SK-N-DZ (cell line): ENCODE results near the gene ACKR1.

Experiments
- DNase-seq: peaks from one replicate; pipeline ENCODE4 v3.0.0-alpha.2; 2015; ENCODE audit warnings: low spot score
- small RNA-seq, 2 experiments: library from RNA; depleted of rRNA; stranded (forward); fragments of <200 nt; gene quantifications; one replicate each; pipeline ENCODE3, GENCODE V24; 2014

The ACKR1 gene

DNA sequence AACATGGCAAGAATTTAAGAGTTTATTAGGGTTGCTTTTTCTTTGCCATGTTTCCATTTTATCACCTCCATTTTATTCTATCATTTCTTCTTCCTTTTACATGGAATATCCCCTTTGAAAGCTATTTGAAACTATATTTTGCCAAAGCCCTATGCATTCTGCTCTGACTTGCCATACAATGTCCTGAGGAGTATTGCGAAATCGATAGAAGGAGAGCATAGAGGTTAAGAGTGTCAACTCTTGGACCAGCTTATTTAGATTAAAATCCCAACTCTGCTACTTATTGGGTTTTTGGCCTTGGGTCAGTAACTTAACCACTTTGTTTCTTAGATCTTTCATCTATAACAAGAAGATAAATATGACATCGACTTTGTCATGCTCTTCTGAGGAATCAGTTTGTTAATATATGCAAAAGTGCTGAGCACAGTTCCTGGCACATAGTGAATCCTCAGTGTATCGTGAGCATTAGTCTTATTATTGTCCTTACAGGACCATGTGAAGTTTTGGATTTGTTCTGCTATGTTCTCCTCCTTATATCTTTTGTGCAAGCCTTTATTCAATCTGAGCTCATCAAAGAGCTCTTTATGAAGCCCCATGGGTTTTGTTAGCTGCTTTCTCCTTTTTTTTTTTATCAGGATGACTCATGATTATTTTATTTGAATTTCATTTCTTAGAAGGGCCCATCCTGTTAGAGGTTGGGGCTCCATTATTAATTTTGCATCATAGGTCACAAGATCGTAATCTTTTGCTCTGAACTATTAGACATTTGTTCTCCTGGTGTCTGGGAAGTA, 17.6 kb downstream of the ACKR1 start:
- no peak for DNase-seq

DNA sequence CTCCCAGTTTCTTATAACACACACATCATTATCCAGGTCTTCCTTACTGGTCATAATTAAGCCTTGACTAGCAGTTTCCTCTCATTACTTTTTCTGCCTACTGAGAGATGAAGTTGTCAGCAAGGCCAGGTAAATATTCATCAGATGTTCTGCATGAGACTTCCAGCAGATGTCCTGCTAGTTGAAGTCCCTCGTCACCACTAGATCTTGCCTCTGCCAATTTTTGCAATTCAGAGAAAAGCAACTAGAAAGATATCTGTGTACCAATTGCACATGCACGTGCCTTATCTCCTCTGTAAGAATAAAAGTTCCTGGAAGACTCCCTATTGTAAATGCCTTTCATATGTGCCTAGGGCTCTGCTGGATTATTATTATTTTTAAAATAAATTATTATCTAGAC, 18.3 kb downstream of the ACKR1 start:
- DNase-seq = no peak

DNA sequence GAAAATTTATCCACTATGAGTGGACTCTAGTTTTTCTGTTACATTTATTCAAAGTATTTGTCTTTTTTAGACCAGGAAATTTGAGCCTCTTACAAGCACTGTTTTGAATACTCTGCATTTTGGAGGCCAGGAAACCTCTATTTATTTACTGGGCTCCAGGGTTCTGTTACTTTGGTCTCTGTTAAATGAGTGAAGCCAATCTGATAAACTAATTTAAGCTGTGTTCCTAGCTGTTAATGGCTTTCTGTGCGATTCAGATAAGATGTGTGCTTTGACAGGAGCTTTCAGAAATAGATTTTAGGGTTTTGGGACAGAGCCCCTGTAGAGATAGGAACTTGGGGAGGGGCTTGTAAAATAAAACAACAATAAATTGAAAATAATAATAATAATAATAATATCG, 23.9 kb downstream of the ACKR1 start:
- peak; percentile 38 for DNase-seq

DNA sequence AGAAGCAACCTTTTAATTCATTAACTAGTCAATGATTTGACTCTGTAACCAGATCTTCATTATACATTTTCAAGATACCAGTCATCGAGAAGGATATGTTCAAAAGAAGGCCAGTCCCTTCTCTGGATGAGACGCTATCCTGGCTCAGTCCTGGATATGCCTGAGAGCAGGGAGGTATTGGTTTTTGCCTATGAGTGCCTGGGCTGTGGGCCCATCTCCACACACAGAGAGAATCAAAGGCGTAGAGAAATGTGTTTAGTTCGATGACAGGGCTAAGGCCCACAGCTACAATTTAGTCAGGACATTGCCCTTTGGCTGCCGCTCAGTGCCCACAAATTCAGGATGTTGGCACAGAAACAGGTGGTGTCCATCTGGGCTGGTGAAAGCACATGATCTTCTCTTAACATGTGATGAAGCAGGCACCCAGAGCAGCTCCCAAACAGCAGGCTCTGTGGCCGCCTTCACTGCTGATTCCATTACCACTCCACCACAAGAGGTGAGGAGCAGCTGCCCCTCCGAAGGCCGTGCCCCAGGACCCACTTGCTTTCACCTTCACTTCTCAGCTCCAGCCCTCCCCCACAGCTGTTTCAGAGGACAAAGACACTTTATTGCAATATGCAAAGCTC, 24.7 kb downstream of the ACKR1 start:
- peak; percentile 35 for DNase-seq

DNA sequence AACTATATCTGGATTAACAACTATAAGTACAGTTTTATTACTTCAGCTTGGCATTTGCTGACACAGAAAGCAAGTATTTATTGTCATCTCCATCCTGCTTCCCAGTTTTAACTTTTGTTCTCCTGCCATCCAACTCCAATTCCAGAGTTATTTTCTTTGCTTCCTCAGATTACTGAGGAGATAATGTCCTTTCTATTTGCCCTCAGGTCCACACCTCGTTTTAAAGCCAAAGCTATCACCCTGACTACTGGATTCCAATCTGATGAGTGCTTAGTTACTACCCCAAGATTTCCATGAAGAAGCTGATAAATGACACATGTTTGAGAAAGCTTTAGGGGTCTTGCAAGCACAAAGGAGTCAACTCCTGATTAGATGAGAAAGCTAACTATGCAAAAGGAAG, 25.2 kb downstream of the ACKR1 start:
- no peak for DNase-seq

DNA sequence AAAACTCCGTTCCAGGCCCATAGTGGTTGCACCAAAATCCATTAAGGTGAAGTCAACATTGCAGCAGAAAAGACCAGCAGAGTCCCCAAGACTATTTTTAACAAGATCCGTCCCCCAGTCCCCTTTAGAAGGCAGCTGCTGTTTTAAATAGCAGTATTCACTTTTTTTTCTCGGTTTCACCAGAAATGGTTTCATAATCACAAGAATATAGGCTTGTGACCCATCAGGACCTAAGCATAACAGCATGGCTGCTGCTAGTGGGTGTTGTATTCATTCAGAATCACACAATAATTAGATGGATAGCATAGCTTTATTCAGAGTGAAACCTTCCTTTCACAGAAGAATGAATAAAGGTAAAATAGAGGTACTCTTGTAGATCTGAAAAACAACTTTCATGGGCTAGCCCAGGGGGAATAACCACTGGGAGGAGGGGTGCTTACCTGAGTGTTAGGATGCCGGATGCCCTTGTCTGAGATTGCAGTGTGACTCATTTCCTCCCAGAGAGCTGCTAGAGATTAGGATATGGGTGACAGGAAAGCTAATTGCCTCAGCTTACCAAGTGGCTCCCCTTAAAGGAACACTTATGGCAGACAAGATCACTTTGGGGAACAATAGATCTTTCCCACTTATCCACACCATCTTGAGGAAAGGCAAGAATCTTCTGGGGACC, 35.0 kb downstream of the ACKR1 start:
- no peak for DNase-seq

DNA sequence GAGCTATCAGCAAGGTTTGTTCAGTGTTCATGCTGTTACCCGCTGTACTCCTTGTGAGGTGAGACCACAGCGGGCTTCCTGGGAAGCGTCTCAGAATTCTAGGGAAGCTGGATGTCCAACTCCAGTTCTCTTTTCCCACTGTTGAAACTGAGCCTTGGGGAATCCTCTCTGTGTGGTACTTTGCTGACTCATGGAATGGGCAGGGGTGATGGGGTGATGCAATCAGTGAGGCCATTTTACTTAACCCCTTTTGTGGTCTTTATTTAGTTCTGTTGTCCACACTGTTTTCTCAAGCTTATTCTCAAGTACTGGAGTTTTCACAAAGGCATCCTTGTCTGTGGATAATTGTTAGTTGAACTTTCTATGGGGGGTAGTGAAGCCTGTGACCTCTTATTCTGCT, 42.6 kb downstream of the ACKR1 start:
- no peak for DNase-seq

DNA sequence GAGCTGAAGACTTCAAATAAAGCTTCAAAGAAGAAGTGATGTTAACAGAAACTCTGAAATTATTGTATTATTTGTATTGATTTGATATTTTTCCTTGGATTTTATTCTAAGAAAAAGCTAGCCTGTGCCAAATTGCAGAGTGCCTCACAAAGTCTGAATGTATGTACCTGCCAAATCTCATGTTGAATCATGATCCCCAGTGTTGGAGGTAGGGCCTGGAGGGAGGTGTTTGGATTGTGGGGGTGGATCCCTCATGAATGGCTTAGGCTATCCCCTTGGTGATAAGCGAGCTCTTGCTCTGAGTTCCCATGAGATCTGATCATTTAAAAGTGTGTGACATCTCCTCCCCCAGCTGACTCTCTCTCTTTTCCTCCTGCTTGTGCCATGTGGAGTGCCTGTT, 43.6 kb downstream of the ACKR1 start:
- DNase-seq = no peak

DNA sequence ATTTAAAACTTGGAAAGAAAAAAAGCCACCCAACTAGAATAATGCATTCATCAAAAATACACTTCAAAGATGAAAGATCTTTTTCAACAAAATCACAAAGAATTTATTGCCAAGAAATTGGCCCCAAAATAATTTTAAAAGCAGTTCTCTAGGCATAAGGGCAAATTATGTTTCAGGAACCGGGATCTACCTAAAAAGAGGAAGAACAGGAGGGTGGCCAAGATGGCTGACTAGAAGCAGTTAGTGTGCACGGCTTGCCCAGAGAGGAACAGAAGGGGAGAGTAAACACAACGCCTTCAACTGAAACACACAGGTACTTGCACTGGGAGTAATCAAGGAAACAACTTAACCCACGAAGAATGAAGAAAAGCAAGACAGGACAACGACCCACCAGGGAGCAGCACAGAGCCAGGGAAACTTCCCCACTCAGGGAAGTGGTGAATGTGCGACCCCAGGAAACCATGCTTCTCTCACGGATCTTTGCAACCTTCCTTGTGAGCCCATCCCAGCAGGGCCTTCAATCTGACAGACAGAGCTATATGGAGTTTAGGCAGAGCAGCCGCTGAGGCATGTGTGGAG, 46.1 kb downstream of the ACKR1 start:
- peak; percentile 52 for DNase-seq

Small RNA genes within 50 kb of the gene (small RNA-seq; reads per million reads assigned to genes)
- 0 reads per million in 2 experiments for gene RNA5SP60
